Suppressor macrophage treated with lipopolysaccharide for 1 hour (primary cell): Measurements from ENCODE around the gene GALNT18.

ENCODE experiments used
- DNase-seq, 3 donors: peaks; one replicate each; pipeline ENCODE4 v3.0.0-alpha.2; 2020 to 2022

Gene GALNT18

GRCh38 chr11:11227296-11228085 is 394.3 kb downstream of the GALNT18 start:
- no peak for DNase-seq
